HUES6 (cell line): ENCODE data around the gene TBCE.

Experiments used
- H3K27ac ChIP-seq: 2 replicates; pipeline ENCODE4 v1.7.0; 2013; ENCODE audit warnings: low read depth, mild to moderate bottlenecking, low read length, inconsistent platforms
- H3K27me3 ChIP-seq: 2 replicates; pipeline ENCODE4 v1.6.1; 2013; ENCODE audit warnings: low read length; ENCODE audit not compliant: control insufficient read depth, insufficient read depth
- H3K36me3 ChIP-seq: 2 replicates; pipeline ENCODE4 v1.6.1; 2013; ENCODE audit warnings: low read length; ENCODE audit not compliant: control insufficient read depth, insufficient read depth
- H3K4me1 ChIP-seq: 2 replicates; pipeline ENCODE4 v1.6.1; 2013; ENCODE audit warnings: low read length; ENCODE audit not compliant: control insufficient read depth, insufficient read depth
- H3K4me3 ChIP-seq: 2 replicates; pipeline ENCODE4 v1.5.1; 2013; ENCODE audit warnings: low read depth, low read length
- H3K9ac ChIP-seq: one replicate; pipeline ENCODE4 v1.6.1; 2013; ENCODE audit warnings: mild to moderate bottlenecking, low read length
- H3K9me3 ChIP-seq: 2 replicates; pipeline ENCODE4 v1.6.1; 2013; ENCODE audit warnings: low read depth, low read length; ENCODE audit not compliant: control insufficient read depth, insufficient read depth

TBCE gene

GRCh38 chr1:235411489-235412486 is 44.6 kb downstream of the TBCE start:
- Histone ChIP-seq H3K36me3 (peaks cover 9% of the 10 kb centered on the region; the same call in 1 of the 2 replicates), H3K4me3 (no peak overlapping the region), H3K9ac (no peak overlapping the region), H3K4me1 (no peaks in the 10 kb centered on the region), H3K9me3 (0 out of 2 replicates have a peak, but pooled peaks cover 2% of the 10 kb centered on the region), H3K27me3 (no peaks in the 10 kb centered on the region), H3K27ac (no peak overlapping the region)

- H3K4me1 ChIP-seq, result no peaks in the 10 kb centered on the region
- H3K9me3 ChIP-seq, result 0 out of 2 replicates have a peak, but pooled peaks cover 2% of the 10 kb centered on the region
- no peak overlapping the region for H3K27ac ChIP-seq
- H3K27me3 ChIP-seq, result no peaks in the 10 kb centered on the region
- H3K36me3 ChIP-seq, result peaks cover 9% of the 10 kb centered on the region; the same call in 1 of the 2 replicates
- H3K9ac ChIP-seq, result no peak overlapping the region
- no peak overlapping the region for H3K4me3 ChIP-seq
These were observed 48.0 kb downstream of the TBCE start for GRCh38 chr1:235415008-235415904.

- H3K27me3 ChIP-seq, result no peaks in the 10 kb centered on the region
- peaks cover 9% of the 10 kb centered on the region; the same call in 1 of the 2 replicates for H3K36me3 ChIP-seq
- no peaks in the 10 kb centered on the region for H3K4me1 ChIP-seq
- 0 out of 2 replicates have a peak, but pooled peaks cover 2% of the 10 kb centered on the region for H3K9me3 ChIP-seq
- no peak overlapping the region for H3K27ac ChIP-seq
- H3K4me3 ChIP-seq, result no peak overlapping the region
- H3K9ac ChIP-seq, result no peak overlapping the region
These were observed 49.4 kb downstream of the TBCE start for GRCh38 chr1:235416662-235417049.

GRCh38 chr1:235417086-235417697 is 50.0 kb downstream of the TBCE start:
- Histone ChIP-seq H3K4me1 (no peaks in the 10 kb centered on the region), H3K4me3 (no peak overlapping the region), H3K36me3 (peaks cover 9% of the 10 kb centered on the region; the same call in 1 of the 2 replicates), H3K27ac (no peak overlapping the region), H3K27me3 (no peaks in the 10 kb centered on the region), H3K9ac (no peak overlapping the region), H3K9me3 (no peaks in the 10 kb centered on the region)

- no peak overlapping the region for H3K27ac ChIP-seq
- 0 out of 2 replicates have a peak, but pooled peaks cover 13% of the 10 kb centered on the region for H3K4me1 ChIP-seq
These were observed 54.5 kb downstream of the TBCE start for GRCh38 chr1:235421751-235422150.

GRCh38 chr1:235423214-235423652 is 56.0 kb downstream of the TBCE start:
- no peaks in the 10 kb centered on the region for H3K27me3 ChIP-seq
- H3K9ac ChIP-seq, result no peak overlapping the region
- H3K4me3 ChIP-seq, result no peak overlapping the region
- H3K4me1 ChIP-seq, result 0 out of 2 replicates have a peak, but pooled peaks cover 13% of the 10 kb centered on the region
- no peaks in the 10 kb centered on the region; the same call in 1 of the 2 replicates for H3K36me3 ChIP-seq
- H3K27ac ChIP-seq, result no peak overlapping the region
- no peaks in the 10 kb centered on the region for H3K9me3 ChIP-seq

More at GRCh38 chr1:235421751-235422150, 54.5 kb downstream of the TBCE start:
- H3K27me3 ChIP-seq, result no peaks in the 10 kb centered on the region
- no peak overlapping the region for H3K9ac ChIP-seq
- H3K36me3 ChIP-seq, result no peaks in the 10 kb centered on the region; the same call in 1 of the 2 replicates
- H3K4me3 ChIP-seq, result no peak overlapping the region
- H3K9me3 ChIP-seq, result no peaks in the 10 kb centered on the region

- Histone ChIP-seq H3K9ac (no peak overlapping the region), H3K4me3 (no peak overlapping the region), H3K27ac (no peak overlapping the region), H3K36me3 (no peaks in the 10 kb centered on the region), H3K9me3 (no peaks in the 10 kb centered on the region), H3K27me3 (no peaks in the 10 kb centered on the region), H3K4me1 (0 out of 2 replicates have a peak, but pooled peaks cover 13% of the 10 kb centered on the region)
These were observed 56.9 kb downstream of the TBCE start for GRCh38 chr1:235424092-235424491.

- Histone ChIP-seq H3K27me3 (no peaks in the 10 kb centered on the region), H3K9ac (no peak overlapping the region), H3K4me1 (0 out of 2 replicates have a peak, but pooled peaks cover 13% of the 10 kb centered on the region), H3K27ac (no peak overlapping the region), H3K4me3 (no peak overlapping the region), H3K9me3 (no peaks in the 10 kb centered on the region), H3K36me3 (no peaks in the 10 kb centered on the region)
These were observed 58.1 kb downstream of the TBCE start for GRCh38 chr1:235425357-235425756.

- Histone ChIP-seq H3K27ac (no peak overlapping the region), H3K9ac (no peak overlapping the region), H3K36me3 (no peaks in the 10 kb centered on the region), H3K27me3 (no peaks in the 10 kb centered on the region), H3K9me3 (no peaks in the 10 kb centered on the region), H3K4me1 (0 out of 2 replicates have a peak, but pooled peaks cover 13% of the 10 kb centered on the region), H3K4me3 (no peak overlapping the region)
These were observed 58.9 kb downstream of the TBCE start for GRCh38 chr1:235426143-235426542.

GRCh38 chr1:235426680-235427079 is 59.5 kb downstream of the TBCE start:
- no peaks in the 10 kb centered on the region for H3K36me3 ChIP-seq
- 0 out of 2 replicates have a peak, but pooled peaks cover 13% of the 10 kb centered on the region for H3K4me1 ChIP-seq

More at GRCh38 chr1:235426680-235427079, 59.5 kb downstream of the TBCE start:
- no peak overlapping the region for H3K4me3 ChIP-seq
- no peak overlapping the region for H3K9ac ChIP-seq
- no peaks in the 10 kb centered on the region for H3K27me3 ChIP-seq
- no peaks in the 10 kb centered on the region for H3K9me3 ChIP-seq
- no peak overlapping the region for H3K27ac ChIP-seq
